Type B pancreatic cell (in vitro differentiated cells): ENCODE data around the gene PPFIA1. TPM values are rescaled to one million over a fixed set of nuclear protein-coding genes. Genes with fewer than 3 reads are reported as not detected.
"Not testable (repeated sequence)": the region's sequence is repeated elsewhere in the genome, so short reads cannot be mapped to it uniquely, and the experiment has no call there.

ENCODE experiments used
- DNase-seq: peaks from one replicate; pipeline ENCODE4 v3.0.0; 2021; ENCODE audit warnings: mixed read lengths; ENCODE audit not compliant: unreplicated experiment; ENCODE audit errors: extremely low spot score
- H3K27ac Mint-ChIP-seq: 2 replicates; pipeline ENCODE4 v1.8.0; 2021; ENCODE audit warnings: mild to moderate bottlenecking, mixed read lengths
- H3K27me3 Mint-ChIP-seq: 2 replicates; pipeline ENCODE4 v1.8.0; 2021; ENCODE audit warnings: mixed read lengths
- H3K36me3 Mint-ChIP-seq: 2 replicates; pipeline ENCODE4 v1.8.0; 2021; ENCODE audit warnings: mixed read lengths
- H3K4me1 Mint-ChIP-seq: one replicate; pipeline ENCODE4 v1.8.0; 2021; ENCODE audit warnings: mixed read lengths; ENCODE audit not compliant: unreplicated experiment
- H3K4me3 Mint-ChIP-seq: 2 replicates; pipeline ENCODE4 v1.8.0; 2021; ENCODE audit warnings: mild to moderate bottlenecking, mixed read lengths
- H3K9me3 Mint-ChIP-seq: 2 replicates; pipeline ENCODE4 v1.8.0; 2021; ENCODE audit warnings: mixed read lengths
- total RNA-seq: library from RNA; stranded (reverse); gene quantifications from 2 replicates; pipeline ENCODE4 v1.2.1, GENCODE V29; 2021; ENCODE audit warnings: low replicate concordance
- TF ChIP-seq, protein P1 (sequence below): fragments of 200-600 bp; sonication (generic); conservative IDR thresholded peaks from 2 replicates; pipeline ENCODE4 v1.5.0; 2021; ENCODE audit warnings: antibody characterized with exemption, mild to moderate bottlenecking

Gene PPFIA1
- total RNA-seq, 1 donor from 2014 or later: 57.0 TPM

DNA sequence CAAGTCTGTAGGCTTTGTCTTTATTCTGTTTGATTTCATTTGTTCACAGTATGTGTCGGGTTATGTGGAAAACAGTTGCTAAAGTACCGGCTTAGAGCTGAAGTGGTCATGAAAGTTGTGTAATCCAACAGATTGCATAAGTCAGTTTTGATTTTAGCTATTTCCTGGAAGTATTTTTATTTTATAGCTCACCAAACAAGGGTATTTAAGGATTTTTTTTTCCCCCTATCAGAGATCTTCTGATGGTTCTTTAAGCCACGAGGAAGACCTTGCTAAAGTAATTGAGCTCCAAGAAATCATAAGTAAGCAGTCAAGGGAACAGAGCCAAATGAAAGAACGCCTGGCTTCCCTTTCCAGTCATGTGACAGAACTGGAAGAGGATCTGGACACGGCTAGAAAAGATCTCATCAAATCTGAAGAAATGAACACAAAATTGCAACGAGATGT is 55.9 kb downstream of the PPFIA1 start:
- Mint-ChIP-seq H3K4me3 (no peak overlapping the region), H3K9me3 (no peaks in the 10 kb centered on the region), H3K27me3 (no peaks in the 10 kb centered on the region), H3K27ac (no peak overlapping the region), H3K36me3 (peaks cover 39% of the 10 kb centered on the region), H3K4me1 (peaks cover 17% of the 10 kb centered on the region)
- TF ChIP-seq, protein P1, sequence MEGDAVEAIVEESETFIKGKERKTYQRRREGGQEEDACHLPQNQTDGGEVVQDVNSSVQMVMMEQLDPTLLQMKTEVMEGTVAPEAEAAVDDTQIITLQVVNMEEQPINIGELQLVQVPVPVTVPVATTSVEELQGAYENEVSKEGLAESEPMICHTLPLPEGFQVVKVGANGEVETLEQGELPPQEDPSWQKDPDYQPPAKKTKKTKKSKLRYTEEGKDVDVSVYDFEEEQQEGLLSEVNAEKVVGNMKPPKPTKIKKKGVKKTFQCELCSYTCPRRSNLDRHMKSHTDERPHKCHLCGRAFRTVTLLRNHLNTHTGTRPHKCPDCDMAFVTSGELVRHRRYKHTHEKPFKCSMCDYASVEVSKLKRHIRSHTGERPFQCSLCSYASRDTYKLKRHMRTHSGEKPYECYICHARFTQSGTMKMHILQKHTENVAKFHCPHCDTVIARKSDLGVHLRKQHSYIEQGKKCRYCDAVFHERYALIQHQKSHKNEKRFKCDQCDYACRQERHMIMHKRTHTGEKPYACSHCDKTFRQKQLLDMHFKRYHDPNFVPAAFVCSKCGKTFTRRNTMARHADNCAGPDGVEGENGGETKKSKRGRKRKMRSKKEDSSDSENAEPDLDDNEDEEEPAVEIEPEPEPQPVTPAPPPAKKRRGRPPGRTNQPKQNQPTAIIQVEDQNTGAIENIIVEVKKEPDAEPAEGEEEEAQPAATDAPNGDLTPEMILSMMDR: no peak
- no peak for DNase-seq

DNA sequence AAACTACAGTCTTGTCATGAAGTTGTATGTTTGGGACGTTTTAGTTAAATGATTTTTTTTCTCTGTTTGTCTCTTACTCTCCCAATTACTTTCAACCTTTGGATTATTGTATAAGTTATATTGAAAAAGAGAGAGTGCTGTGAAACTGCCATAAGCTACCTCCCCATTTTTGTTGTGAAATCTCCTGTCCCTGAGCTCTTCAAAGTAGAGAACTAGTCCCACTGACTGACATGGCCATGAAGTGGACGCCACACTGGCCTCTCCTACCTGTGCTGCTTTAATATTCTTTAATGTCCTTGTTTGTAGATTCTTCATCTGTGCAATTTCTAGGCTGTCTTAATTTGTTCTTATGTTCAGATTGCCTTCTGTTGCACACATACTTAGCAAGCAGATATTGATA is 56.3 kb downstream of the PPFIA1 start:
- TF ChIP-seq, protein P1: no peak
- Mint-ChIP-seq H3K4me3 (no peak overlapping the region), H3K4me1 (peaks cover 17% of the 10 kb centered on the region), H3K27me3 (no peaks in the 10 kb centered on the region), H3K9me3 (no peaks in the 10 kb centered on the region), H3K36me3 (peaks cover 41% of the 10 kb centered on the region), H3K27ac (no peak overlapping the region)
- DNase-seq: no peak

DNA sequence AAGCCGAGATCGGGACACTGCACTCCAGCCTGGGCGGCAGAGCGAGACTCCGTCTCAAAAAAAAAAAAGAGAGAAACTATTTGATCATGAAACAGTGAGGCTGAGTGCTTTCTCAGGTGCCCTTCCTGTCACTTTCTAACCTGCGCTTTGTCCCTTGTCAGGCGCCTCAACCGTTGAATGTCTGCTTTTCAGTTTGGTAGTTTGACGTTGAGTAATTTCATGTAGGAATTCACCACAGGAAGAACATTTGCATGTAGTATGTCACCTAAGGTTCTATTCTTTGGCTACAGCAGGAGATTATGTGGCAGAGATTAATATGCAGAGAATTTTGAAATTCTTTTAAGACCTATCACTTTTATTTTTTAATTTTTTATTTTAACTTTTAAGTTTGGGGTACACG is 57.2 kb downstream of the PPFIA1 start:
- Mint-ChIP-seq H3K4me1 (peaks cover 11% of the 10 kb centered on the region), H3K36me3 (peaks cover 41% of the 10 kb centered on the region), H3K27ac (no peak overlapping the region), H3K9me3 (no peaks in the 10 kb centered on the region), H3K27me3 (no peaks in the 10 kb centered on the region), H3K4me3 (no peak overlapping the region)
- TF ChIP-seq, protein P1: no peak
- no peak for DNase-seq

- Mint-ChIP-seq H3K27ac (no peak overlapping the region), H3K4me1 (peaks cover 7% of the 10 kb centered on the region), H3K9me3 (no peaks in the 10 kb centered on the region), H3K4me3 (no peak overlapping the region), H3K36me3 (peaks cover 47% of the 10 kb centered on the region), H3K27me3 (no peaks in the 10 kb centered on the region)
- DNase-seq: no peak
- TF ChIP-seq, protein P1: no peak
Measured at GRCh38 chr11:70328556-70328955, 58.1 kb downstream of the PPFIA1 start.

GRCh38 chr11:70331320-70331843 is 60.9 kb downstream of the PPFIA1 start:
- H3K9me3 Mint-ChIP-seq, H3K27me3 Mint-ChIP-seq, H3K4me3 Mint-ChIP-seq: not testable (repeated sequence)

DNA sequence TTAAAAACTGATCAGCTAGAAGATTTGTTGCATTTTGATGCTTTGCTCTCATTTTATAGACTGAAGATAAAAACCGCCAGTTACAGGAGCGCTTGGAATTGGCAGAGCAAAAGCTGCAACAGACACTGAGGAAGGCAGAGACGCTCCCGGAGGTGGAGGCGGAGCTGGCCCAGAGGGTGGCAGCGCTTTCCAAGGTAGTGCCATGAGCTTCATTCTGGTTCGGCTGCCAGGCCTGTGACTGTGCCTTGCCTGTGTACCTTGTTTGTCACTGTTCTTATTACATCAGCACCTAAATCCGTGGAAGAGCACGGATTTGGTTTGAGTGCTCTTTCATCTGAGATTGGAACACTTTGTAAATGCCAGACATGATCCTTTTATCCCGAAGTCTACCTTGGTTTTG is 61.4 kb downstream of the PPFIA1 start:
- Mint-ChIP-seq H3K36me3 (peaks cover 50% of the 10 kb centered on the region), H3K27ac (no peak overlapping the region), H3K27me3 (no peaks in the 10 kb centered on the region), H3K4me1 (no peaks in the 10 kb centered on the region), H3K4me3 (no peak overlapping the region), H3K9me3 (no peaks in the 10 kb centered on the region)
- TF ChIP-seq, protein P1: no peak
- no peak for DNase-seq

More at GRCh38 chr11:70331320-70331843, 60.9 kb downstream of the PPFIA1 start:
- peaks cover 51% of the 10 kb centered on the region for H3K36me3 Mint-ChIP-seq
- H3K4me1 Mint-ChIP-seq, DNase-seq, H3K27ac Mint-ChIP-seq: not testable (repeated sequence)
